HEK293T (cell line): ENCODE measurements around the gene TBC1D30.

ENCODE experiments used
- ARNT ChIP-seq: fragments of 450-650 bp; IDR thresholded peaks from 2 replicates; pipeline ENCODE4 v1.6.1; 2017; ENCODE audit warnings: mild to moderate bottlenecking
- BHLHE40 ChIP-seq: fragments of 450-650 bp; IDR thresholded peaks from 2 replicates; pipeline ENCODE4 v1.6.1; 2016; ENCODE audit warnings: mild to moderate bottlenecking, moderate library complexity, borderline replicate concordance
- ELF4 ChIP-seq: fragments of 450-650 bp; IDR thresholded peaks from 2 replicates; pipeline ENCODE4 v1.6.1; 2017; ENCODE audit warnings: antibody characterized with exemption
- FOXK2 ChIP-seq: fragments of 450-650 bp; IDR thresholded peaks from 2 replicates; pipeline ENCODE4 v1.6.1; 2016; ENCODE audit warnings: mild to moderate bottlenecking
- FOXM1 ChIP-seq: fragments of 450-650 bp; IDR thresholded peaks from 2 replicates; pipeline ENCODE4 v1.6.1; 2017; ENCODE audit warnings: mild to moderate bottlenecking, borderline replicate concordance
- L3MBTL2 ChIP-seq: fragments of 450-650 bp; conservative IDR thresholded peaks from 2 replicates; pipeline ENCODE4 v1.6.1; 2016; ENCODE audit warnings: mild to moderate bottlenecking
- LEF1 ChIP-seq: fragments of 450-650 bp; IDR thresholded peaks from 2 replicates; pipeline ENCODE4 v1.6.1; 2017; ENCODE audit warnings: mild to moderate bottlenecking, borderline replicate concordance
- PKNOX1 ChIP-seq: fragments of 450-650 bp; IDR thresholded peaks from 2 replicates; pipeline ENCODE4 v1.6.1; 2016
- SP1 ChIP-seq: fragments of 450-650 bp; IDR thresholded peaks from 2 replicates; pipeline ENCODE4 v1.6.1; 2017
- ZNF384 ChIP-seq: fragments of 450-650 bp; IDR thresholded peaks from 2 replicates; pipeline ENCODE4 v1.6.1; 2016

DNA sequence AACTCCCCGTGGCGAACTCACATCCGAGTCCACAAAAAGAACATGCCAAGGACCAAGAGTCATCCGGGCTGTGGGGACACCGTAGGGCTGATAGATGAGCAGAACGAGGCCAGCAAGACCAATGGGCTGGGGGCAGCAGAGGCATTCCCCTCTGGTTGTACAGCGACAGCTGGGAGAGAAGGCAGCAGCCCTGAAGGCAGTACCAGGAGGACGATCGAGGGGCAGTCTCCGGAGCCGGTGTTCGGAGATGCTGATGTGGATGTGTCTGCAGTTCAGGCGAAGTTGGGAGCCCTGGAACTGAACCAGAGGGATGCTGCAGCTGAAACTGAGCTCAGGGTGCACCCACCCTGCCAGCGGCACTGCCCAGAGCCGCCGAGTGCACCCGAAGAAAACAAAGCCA, 50.7 kb downstream of the TBC1D30 start:
- TF ChIP-seq SP1, result no peak
- TF ChIP-seq PKNOX1, result no peak
- no peak for TF ChIP-seq FOXM1
- no peak for TF ChIP-seq ELF4
- no peak for TF ChIP-seq BHLHE40
- no peak for TF ChIP-seq ARNT
- no peak for TF ChIP-seq FOXK2
- TF ChIP-seq ZNF384, result no peak
- TF ChIP-seq LEF1, result no peak
- TF ChIP-seq L3MBTL2, result no peak
